Testis (tissue), 2 donors: Measurements from ENCODE around the gene IRX2.

Source experiments
- POLR2A ChIP-seq: fragments of 450-650 bp; IDR thresholded peaks from one replicate; pipeline ENCODE4 v1.6.1; 2017; ENCODE audit warnings: antibody characterized with exemption, mild to moderate bottlenecking, moderate library complexity
- TF ChIP-seq, protein P1 (sequence below), 3 experiments: fragments of 450-650 bp in 2 of 3; fragments of 200-600 bp in 1 of 3; sonication (generic) in 1 of 3; IDR thresholded peaks; one replicate each; pipeline ENCODE4 v1.5.1; 2016 to 2019; ENCODE audit warnings: antibody characterized with exemption in 3 of 3, mild to moderate bottlenecking in 2 of 3, moderate library complexity in 1 of 3

DNA sequence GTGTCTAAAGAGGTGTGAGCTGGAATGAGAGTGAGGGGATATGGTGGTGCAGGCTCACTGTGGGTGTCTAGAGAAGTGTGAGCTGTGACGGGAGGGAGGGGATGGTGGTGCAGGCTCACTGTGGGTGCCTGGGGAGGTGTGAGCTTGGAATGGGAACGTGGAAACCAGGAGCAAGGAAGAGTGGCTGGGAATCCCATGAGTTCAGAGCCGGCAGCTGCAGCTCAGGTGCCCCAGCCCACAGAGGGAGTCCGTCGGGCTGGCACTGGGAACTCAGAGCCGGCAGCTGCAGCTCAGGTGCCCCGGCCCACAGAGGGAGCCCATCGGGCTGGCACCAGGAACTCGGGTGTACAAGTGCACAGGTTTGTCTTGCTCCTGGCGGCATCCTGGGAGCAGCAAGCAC is 45.6 kb downstream of the IRX2 start:
- TF ChIP-seq, protein P1, sequence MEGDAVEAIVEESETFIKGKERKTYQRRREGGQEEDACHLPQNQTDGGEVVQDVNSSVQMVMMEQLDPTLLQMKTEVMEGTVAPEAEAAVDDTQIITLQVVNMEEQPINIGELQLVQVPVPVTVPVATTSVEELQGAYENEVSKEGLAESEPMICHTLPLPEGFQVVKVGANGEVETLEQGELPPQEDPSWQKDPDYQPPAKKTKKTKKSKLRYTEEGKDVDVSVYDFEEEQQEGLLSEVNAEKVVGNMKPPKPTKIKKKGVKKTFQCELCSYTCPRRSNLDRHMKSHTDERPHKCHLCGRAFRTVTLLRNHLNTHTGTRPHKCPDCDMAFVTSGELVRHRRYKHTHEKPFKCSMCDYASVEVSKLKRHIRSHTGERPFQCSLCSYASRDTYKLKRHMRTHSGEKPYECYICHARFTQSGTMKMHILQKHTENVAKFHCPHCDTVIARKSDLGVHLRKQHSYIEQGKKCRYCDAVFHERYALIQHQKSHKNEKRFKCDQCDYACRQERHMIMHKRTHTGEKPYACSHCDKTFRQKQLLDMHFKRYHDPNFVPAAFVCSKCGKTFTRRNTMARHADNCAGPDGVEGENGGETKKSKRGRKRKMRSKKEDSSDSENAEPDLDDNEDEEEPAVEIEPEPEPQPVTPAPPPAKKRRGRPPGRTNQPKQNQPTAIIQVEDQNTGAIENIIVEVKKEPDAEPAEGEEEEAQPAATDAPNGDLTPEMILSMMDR (IDR thresholded peaks at IDR 0.05) = no peak
- no peak for TF ChIP-seq POLR2A
